Measurements from ENCODE around the gene ABL2. TPM values are rescaled to one million over a fixed set of nuclear protein-coding genes. Genes with fewer than 3 reads are reported as not detected.
"Not testable (repeated sequence)": the region's sequence is repeated elsewhere in the genome, so short reads cannot be mapped to it uniquely, and the experiment has no call there.

ABL2 gene
- total RNA-seq, 1 experiment from 2014 or later = 21.9 TPM

DNA sequence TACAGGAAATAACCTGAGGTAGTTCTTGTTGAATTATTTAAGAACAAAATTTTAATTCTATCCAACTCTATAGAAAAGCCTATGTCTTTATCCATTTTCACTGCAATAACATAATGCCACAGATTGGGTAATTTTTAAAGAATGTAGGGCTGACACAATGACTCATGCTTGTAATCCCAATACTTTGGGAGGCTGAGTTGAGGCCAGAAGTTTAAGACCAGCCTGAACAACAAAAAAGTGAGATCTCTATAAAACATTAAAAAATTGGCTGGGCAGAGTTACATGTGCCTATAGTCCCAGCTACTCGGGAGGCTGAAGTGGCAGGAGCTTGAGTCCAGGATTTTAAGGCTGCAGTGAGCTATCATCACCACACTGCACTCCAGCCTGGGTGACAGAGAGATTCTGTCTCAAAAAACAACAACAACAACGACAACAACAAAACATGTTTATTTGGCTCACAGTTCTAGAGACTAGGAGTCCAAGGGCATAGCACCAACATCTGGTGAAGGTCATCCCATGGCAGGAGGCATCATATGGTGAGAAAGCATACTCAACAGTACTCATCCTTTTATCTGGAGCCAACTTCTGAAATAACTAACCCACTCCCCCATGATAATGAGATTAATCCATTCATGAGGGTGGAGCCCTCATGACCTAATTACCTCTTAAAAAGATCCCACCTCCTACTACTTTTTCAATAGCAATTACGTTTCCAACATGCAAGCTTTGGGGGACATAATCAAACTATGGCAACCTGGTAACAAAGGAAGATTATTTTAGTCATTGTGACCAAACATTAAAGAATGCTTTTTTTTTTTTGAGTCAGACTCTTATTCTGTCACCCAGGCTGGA, 59.6 kb downstream of the ABL2 start:
- DNase-seq (ENCODE audit: low read depth) = peak; percentile 35

DNA sequence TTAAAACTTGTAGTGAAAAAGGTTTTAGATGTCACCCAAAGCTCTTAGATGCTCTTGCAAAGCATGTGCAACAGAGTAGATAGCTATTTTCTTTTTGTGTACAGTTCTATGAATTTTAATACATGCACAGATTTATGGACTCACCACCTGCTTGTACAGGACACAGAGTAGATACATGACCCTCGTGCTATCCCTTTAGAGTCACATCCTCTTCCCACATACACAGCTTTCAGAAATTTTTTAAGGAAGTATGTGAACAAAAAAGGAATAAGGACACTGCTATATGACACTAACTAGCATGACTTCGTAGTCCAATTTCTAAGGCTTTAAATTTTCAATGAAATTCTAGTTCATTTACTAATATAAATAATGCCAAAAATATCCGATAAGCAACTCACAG, 60.9 kb downstream of the ABL2 start:
- DNase-seq (ENCODE audit: low read depth) = no peak

DNA sequence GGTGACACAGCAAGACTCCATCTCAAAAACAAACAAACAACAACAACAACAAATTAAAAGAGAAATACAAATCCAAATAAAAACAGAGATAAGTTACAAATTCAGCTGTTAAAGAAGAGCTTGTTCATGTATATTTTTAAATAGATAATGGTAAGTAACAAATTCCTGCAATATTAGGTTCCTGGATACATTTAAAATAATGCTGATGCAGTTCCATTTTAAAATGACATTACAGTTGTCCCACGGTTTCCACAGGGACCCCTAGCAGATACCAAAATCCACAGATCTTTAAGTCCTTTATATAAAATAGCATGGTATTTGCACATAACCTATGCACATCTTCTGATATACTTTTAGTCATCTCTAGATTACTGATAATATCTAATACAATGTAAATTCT, 61.5 kb downstream of the ABL2 start:
- no peak for DNase-seq (ENCODE audit: low read depth)

DNA sequence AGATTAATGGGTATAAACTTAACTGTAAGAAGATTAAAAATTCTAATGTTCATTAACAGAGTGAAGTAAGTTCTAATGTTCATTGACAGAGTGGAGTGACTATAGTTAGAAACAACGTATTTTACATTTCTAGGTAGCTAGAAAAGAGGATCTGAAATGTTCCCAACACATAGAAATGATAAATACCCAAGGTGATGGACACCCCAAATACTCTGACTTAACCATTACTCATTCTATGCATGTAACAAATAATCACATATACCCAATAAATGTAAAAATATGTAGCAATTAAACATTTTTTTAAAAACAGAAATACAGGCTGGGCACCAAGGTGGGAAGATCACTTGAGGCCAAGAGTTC, 62.1 kb downstream of the ABL2 start:
- DNase-seq (ENCODE audit: low read depth) = no peak

DNA sequence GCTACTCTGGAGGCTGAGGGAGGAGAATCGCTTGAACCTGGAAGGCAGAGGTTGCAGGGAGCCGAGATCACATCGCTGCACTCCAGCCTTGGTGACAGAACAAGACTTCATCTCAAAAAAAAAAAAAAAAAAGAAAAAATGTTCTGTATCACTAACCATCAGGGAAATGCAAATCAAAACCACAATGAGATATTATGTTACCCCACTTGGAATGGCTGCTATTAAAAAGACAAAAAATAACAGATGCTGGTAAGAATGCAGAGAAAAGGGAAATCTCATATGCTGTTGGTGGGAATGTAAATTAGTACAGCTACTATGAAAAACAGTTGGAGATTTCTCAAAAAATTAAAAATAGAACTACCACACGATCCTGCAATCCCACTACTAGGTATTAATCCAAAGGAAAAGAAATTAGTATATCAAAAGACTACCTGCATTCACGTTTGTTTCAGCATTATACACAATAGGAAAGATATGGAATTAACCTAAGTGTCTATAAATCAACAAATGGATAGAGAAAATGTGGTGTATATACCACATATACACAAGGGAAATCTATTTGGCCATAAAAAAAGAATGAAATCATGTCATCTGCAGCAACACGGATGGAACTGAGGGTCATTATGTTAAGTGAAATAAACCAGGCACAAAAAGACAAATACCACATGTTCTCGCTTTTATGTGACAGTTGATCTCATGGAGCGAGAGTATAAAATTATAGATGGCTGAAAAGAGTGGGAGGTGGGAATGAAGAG, 62.6 kb downstream of the ABL2 start:
- DNase-seq (ENCODE audit: low read depth) = no peak

DNA sequence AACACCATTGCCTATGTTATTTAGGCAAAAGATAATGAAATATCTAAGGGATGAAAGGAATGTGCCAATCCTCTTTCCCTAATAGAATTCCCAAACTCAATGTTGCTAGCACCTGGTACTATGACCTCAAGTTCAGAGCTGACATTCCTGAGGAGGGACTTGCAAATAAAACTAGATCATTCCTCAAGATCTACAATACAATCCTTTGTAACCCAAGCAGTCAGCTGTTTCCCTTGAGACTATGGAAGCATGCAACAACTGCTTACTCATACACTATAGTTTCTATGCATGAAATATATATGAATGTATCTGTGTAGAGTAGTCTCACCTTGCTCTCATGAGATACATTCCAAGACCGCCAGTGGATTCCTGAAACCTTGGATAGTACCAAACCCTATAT, 65.0 kb downstream of the ABL2 start:
- DNase-seq (ENCODE audit: low read depth) = no peak

DNA sequence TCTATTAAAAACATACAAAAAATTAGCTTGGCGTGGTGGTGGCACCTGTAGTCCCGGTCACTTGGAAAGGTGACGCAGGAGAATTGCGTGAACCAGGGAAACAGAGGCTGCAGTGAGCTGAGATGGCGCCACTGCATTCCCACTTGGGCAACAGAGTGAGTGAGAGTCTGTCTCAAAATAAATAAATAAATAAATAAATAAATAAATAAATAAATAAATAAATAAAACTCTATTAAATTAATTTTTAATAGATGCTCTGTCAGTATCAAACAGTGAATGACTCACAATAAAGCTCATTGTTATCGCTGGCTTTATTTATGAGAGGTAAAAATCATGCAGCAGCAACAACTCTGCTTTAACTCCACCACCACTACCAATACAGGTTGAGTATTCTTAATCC, 72.8 kb downstream of the ABL2 start:
- no peak for DNase-seq (ENCODE audit: low read depth)

DNA sequence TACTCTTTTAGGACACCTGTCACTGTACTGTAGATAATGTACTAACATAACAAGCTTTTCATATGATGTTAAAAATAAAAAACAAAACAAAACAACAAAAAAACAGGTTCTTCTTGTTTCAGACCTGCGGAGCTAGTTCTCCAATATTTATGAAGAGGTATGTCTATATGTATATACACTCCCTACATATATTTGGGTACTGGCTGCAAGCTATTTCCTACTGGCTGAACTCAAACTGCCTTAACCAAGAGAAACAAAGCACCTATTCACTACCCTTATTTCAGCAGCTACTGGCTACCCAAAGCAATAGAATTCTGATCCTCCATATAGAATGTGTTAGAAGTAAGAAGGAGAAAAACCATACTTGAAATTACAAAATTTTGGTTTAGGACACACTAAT, 73.5 kb downstream of the ABL2 start:
- DNase-seq (ENCODE audit: low read depth) = no peak

DNA sequence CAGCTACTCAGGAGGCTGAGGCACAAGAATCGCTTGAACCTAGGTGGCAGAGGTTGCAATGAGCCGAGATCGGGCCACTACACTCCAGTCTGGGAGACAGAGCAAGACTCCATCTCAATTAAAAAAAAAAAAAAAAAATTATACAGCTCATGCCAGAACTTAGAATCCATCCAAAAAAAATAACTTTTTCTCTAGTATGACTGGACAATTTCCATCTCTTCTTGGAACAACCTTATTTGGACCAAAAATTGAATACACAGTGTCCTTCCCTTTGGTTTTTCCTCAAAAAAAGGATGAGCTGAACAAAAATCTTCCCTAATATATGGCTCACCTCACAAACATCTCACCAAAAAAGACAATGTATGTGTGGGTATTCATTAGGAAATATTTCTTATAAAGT, 73.9 kb downstream of the ABL2 start:
- no peak for DNase-seq (ENCODE audit: low read depth)

DNA sequence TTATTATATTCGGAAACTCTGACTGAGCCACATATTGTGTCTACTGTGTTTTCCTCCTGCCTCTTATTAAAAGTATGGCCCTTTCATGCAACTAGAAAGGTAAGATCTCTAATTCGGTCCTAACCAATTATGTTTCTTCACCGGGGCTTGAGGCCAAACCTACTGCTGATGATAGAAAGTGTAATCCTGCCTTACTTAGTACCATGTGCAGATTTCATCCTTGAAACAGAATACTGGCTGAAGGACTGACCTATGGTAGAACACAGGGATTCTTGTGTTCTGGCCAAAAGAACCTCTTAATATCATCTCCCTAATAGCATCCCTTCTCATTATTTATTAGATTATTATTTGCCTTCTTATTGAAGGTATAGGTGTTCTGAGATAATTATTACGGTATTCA, 75.0 kb downstream of the ABL2 start:
- no peak for DNase-seq (ENCODE audit: low read depth)

DNA sequence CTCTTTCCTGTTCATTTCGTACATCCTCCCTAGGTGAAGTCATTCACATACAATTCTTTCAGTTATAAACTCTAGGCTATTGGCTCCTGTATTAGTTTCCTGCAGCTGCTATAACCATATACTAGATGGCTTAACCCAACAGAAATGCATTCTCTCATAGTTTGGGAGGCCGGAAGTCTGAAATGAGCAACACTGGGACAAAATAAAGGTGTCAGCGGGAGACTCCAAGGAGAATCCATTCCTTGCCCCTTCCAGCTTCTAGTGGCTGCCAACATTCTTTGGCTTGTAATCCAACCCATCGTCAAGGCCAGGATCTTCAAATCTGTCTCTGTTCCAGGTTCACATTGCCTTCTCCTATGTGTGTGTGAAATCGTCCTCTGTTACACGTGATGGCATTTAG, 76.3 kb downstream of the ABL2 start:
- no peak for DNase-seq (ENCODE audit: low read depth)

DNA sequence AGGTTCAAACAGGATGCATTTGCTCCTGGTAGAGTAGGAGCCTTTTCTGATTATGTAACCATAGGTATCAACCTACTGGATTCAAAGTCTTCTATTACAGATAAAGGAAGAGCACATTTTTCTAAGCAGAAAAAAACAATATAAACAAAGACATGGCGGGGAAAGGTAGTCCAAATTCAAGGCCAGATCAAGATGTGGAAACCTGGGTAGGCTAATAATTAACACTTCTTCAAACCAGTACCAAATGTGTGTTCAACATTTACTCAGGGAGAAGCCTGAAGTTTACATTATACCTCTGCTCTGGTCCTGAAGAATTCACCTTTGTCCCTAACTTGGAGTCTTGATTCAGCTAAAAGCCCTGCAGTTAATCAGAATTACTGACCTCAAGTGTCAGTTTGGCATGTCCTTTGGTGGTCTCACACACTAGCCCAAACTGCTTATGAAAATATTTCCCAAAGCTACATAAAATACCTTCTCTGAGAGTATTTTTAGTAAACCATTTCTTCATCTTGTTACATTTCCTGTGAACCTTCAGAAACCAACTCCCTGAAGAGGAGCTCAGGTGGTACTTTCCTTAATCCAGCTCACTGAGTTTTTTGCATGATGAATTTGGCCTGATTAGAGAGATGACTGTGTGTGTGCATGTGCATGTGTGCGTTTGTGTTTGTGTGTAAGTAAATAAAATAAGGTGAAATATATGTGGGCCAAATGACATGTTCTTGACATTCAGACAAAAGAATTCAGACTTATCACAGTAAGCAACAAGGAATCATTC, 77.4 kb downstream of the ABL2 start:
- no peak for DNase-seq (ENCODE audit: low read depth)

DNA sequence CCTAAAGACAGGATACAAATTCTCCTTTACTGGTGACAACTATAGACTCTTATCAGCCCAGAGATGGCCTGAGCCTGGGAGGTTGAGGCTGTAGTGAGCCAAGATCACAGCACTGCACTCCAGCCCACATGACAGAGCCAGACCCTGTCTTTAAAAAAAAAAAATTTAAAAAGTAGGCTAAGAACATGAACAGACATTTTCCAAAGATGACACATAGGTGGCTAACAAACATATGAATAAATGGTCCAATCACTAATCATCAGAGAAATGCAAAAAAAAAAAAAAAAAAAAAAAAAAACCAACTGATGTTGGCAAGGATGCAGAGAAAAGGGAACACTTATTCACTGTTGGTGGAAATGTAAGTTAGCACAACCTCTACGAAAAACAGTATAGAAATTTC, 82.6 kb downstream of the ABL2 start:
- no peak for DNase-seq (ENCODE audit: low read depth)

DNA sequence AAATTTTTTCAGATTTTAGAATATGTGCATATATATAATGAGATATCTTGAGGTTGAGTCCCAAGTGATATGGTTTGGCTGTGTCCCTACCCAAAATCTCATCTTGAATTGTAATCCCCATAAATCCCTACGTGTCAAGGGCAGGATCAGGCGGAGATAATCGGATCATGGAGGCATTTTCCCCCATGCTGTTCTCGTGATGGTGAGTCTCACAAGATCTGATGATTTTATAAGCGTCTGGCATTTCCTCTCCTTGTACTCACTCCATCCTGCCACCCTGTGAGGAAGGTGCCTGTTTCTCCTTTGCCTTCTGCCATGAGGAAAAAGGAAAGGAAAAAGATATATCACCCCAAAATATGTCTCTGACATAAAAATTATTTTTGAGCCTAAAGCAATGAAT, 83.0 kb downstream of the ABL2 start:
- no peak for DNase-seq (ENCODE audit: low read depth)

DNA sequence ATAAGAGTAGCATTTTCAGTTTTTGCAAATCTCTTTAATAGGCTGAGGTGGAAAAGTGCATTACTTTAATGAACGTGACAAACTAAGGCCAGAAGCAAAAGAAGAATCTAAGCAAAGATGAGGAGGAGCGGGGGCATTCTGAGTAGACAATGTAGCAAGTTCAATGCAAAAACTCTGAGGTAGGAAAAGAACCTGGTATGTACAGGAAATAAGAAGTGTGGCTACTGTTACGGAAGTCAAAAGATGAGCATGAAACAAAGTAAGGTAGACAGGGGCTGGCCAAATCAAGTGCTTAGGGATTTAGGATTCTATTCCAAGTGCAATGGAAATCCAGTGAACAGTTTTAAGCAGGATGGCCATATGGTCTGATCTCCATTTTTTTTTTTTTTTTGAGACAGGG, 84.0 kb downstream of the ABL2 start:
- DNase-seq (ENCODE audit: low read depth) = no peak

DNA sequence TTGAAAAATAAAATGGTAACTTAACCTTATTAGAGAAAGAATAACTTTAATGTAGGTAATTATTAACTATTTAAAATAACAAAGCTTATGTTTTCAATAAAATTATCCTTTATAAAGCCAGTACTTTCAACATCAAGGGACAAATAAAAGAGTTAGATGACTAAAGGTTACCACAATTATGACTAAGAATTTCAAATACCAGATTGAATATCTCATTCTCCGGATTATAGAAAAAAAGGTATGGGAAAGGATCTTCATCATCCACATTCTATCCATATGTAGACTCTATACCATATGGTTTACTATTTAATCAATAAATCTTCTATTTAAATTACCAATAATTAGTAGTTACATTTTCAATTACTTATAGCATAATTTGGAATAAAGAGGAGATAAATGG, 84.9 kb downstream of the ABL2 start:
- DNase-seq (ENCODE audit: low read depth) = no peak

DNA sequence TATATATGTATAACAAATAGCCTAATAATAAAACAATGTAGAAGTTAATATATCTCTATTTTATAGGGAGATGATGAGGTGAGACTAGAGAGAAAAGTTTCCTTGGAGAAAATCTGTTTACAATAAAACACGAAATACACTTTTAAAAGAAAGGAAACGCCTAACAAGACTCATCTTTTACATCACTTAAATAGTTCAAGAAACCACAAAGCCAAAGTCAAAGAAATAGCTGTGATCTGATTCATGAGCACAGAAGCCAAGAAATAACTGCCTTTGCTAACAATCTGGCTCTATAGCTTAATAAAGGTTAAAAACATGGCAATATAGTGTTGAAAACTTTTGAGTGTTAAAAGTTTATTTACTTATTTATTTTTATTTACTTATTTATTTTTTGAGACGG, 86.2 kb downstream of the ABL2 start:
- peak; percentile 75 for DNase-seq (ENCODE audit: low read depth)

DNA sequence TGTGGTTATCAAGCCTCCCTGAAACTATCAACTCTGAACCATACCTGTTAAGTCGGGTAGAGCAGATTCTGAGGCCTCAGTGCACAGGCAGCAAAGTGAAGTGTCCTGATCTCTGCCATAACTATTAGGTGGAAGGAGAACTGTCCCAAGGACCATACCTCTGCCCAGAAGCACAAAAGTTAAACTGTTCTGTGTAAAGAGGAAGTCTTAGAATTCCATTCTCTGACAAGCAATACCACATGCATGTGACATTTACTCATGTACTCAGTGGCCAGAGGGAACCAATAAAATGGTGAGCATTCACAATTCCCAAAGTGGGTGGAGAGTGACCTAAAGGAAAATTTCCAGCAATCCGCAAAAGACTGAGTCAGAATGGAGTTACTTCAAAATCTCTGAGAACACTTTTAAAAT, 86.6 kb downstream of the ABL2 start:
- DNase-seq (ENCODE audit: low read depth) = peak; percentile 93

DNA sequence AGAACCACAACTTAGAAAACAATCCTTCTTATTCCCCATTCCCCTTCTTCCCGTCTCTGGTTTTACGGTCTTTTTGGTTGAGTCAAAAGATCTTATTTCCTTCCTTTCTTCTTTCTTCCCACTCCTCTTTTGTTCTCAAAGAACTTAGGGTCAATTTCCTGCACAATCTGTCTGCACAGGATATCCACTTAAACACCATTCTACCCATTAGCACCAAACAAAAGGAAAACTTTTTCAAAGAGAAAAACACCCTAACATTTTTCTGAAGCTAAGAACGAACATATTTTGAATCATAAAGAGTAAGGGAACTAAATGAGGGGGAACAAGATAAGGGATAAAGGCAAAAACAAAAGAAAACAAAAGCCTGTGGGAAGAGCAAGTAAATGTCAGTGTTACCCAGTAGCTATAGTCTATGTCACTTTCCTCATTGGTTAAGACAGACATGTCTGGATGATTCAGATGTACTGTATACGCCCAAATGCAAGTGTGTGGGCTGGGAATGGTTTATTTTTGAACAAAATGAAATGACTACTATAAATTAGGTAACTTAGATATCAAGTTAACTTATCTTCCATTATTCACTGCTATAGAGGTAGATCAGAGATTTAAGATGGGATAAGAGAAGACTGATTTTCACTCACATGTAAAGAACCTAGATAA, 87.8 kb downstream of the ABL2 start:
- peak; percentile 66 for DNase-seq (ENCODE audit: low read depth)

DNA sequence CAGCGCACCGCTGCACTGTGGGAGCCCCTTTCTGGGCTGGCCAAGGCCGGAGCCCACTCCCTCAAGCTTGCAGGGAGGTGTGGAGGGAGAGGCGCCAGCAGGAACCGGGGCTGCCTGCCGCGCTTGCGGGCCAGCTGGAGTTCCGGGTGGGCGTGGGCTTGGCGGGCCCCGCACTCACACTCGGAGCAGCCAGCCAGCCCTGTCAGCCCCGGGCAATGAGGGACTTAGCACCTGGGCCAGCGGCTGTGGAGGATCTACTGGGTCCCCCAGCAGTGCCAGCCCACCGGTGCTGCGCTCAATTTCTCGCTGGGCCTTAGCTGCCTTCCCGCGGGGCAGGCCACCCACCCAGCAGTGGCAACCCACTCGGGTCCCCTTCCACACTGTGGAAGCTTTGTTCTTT, 90.7 kb downstream of the ABL2 start:
- DNase-seq (ENCODE audit: low read depth) = not testable (repeated sequence)

DNA sequence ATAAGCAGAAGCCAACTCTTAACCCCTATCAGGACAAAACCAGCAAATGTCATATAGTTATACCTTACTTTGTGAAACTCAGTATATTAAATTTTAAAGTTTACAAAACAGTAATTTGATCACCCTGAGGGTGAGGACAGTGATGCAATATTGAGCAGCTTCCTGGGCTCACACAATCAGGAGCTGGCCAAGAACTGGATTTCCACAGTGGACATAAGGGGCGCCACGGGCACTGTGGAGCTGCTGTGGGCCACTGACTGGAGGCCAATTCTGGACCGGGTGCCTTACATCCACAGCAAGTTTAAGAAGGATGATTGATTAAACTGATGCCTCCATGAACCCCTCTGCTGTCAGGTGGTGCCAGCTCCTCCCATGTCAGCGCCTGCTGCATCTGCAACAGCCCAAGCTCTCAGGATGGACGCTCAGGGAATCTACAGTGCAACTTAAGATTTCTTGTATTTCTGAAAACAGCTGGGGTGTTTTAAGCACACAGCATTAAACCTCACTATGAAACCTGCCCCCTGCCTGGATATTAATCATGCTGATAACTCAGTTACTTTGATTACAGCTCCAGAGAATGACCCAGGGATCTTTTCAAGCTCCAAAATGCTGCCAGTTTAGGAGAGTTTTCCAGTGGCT, 91.7 kb downstream of the ABL2 start:
- no peak for DNase-seq (ENCODE audit: low read depth)

DNA sequence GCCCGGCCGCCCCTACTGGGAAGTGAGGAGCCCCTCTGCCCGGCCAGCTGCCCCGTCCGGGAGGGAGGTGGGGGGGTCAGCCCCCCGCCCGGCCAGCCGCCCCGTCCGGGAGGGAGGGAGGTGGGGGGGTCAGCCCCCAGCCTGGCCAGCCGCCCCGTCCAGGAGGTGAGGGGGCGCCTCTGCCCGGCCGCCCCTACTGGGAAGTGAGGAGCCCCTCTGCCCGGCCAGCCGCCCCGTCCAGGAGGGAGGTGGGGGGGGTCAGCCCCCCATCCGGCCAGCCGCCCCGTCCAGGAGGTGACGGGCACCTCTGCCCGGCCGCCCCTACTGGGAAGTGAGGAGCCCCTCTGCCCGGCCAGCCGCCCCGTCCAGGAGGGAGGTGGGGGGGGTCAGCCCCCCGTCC, 93.8 kb downstream of the ABL2 start:
- DNase-seq (ENCODE audit: low read depth) = not testable (repeated sequence)

Measured in Daoy (cell line).